K562 (cell line): ENCODE measurements around the gene FRRS1. TPM values are rescaled to one million over a fixed set of nuclear protein-coding genes. Genes with fewer than 3 reads are reported as not detected.

Source experiments
- ATAC-seq: fragments of 200-7000 bp; cut with Tn5 transposase; 3 replicates; pipeline ENCODE4 v1.9.1; 2020; ENCODE audit warnings: moderate library complexity
- BruUV-seq: library from RNA; stranded (reverse); fragments of 400-500 nt; replicated peaks from 2 replicates; lab custom pipeline; 2021; lab: Mats Ljungman, UMichigan
- CTCF ChIA-PET: fragments of 300-600 bp; formaldehyde crosslinking; extraction: SDS; loops from one replicate; lab custom pipeline; 2021; ENCODE audit warnings: low intra/inter-chr PET ratio; lab: Yijun Ruan, JAX
- POLR2A ChIA-PET: fragments of 300-600, 350-650 bp; sonication (Branson Sonifier 250); formaldehyde crosslinking; extraction: SDS; loops from one replicate; lab custom pipeline; 2021; ENCODE audit warnings: antibody characterized with exemption, inconsistent platforms; lab: Yijun Ruan, JAX
- DNase-seq, 4 experiments: peaks; one replicate each; pipeline versions ENCODE4 v3.0.0 to v3.0.0-alpha.2; 2011 to 2018; ENCODE audit warnings: low spot score in 3 of 4, mixed read lengths in 3 of 4; ENCODE audit errors: extremely low read depth in 1 of 4
- FAIRE-seq: peaks from 2 replicates; lab custom pipeline; 2011; peaks lifted over from hg19 to GRCh38; lab: Jason Lieb, UNC
- H2AFZ ChIP-seq: 2 replicates; pipeline ENCODE4 v1.6.0; 2011; ENCODE audit warnings: low read depth, low read length, control low read depth, inconsistent platforms
- H3K27ac ChIP-seq: fragments of 200-600 bp; 3 replicates; pipeline ENCODE4 v1.8.0; 2011; ENCODE audit warnings: low read depth, mild to moderate bottlenecking, control low read depth, inconsistent platforms, low read length, moderate library complexity, mixed read lengths; ENCODE audit errors: extremely low read depth
- H3K27me3 ChIP-seq, 2 experiments: fragments of 300-600 bp in 1 of 2; 2 replicates in 1 of 2; 3 replicates in 1 of 2; pipeline versions ENCODE4 v1.6.0 to v1.8.0; 2011; ENCODE audit warnings: inconsistent platforms in 2 of 2, low read length in 2 of 2, mild to moderate bottlenecking in 1 of 2, mixed read lengths in 1 of 2, moderate library complexity in 1 of 2; ENCODE audit not compliant: control insufficient read depth in 2 of 2, insufficient read depth in 2 of 2
- H3K36me3 ChIP-seq: fragments of 300-600 bp; 3 replicates; pipeline ENCODE4 v1.8.0; 2011; ENCODE audit warnings: mild to moderate bottlenecking, low read length, inconsistent platforms; ENCODE audit not compliant: control insufficient read depth, insufficient read depth
- H3K4me1 ChIP-seq, 2 experiments: fragments of 200-600 bp in 1 of 2; replicated peaks in 1 of 2; 2 replicates in 1 of 2; 3 replicates in 1 of 2; pipeline versions ENCODE4 v1.5.1 to v1.8.0; 2011; ENCODE audit warnings: inconsistent platforms in 2 of 2, low read length in 2 of 2, mild to moderate bottlenecking in 1 of 2, mixed read lengths in 1 of 2, moderate library complexity in 1 of 2; ENCODE audit not compliant: control insufficient read depth in 2 of 2, insufficient read depth in 2 of 2
- H3K4me2 ChIP-seq: 2 replicates; pipeline ENCODE4 v1.6.1; 2011; ENCODE audit warnings: low read length, control low read depth, inconsistent platforms, mixed read lengths; ENCODE audit not compliant: insufficient read depth
- H3K4me3 ChIP-seq: fragments of 200-600 bp; sonication (generic), shearing (Covaris generic); 2 replicates; pipeline ENCODE4 v1.5.1; 2016; ENCODE audit warnings: control low read depth, inconsistent platforms
- H3K79me2 ChIP-seq: fragments of 200-600 bp; 3 replicates; pipeline ENCODE4 v1.8.0; 2011; ENCODE audit warnings: low read length, inconsistent platforms; ENCODE audit not compliant: control insufficient read depth, insufficient read depth
- H3K9ac ChIP-seq, 2 experiments: 2 replicates each; pipeline versions ENCODE4 v1.6.0 to v1.6.1; 2011; ENCODE audit warnings: low read depth in 2 of 2, low read length in 2 of 2, control low read depth in 1 of 2, inconsistent platforms in 1 of 2, mild to moderate bottlenecking in 1 of 2, mixed read lengths in 1 of 2; ENCODE audit not compliant: insufficient read depth in 1 of 2
- H3K9me1 ChIP-seq: one replicate; pipeline ENCODE4 v1.6.0; 2011; ENCODE audit warnings: inconsistent platforms, mild to moderate bottlenecking, low read length, moderate library complexity; ENCODE audit not compliant: control insufficient read depth, insufficient read depth
- H3K9me3 ChIP-seq: replicated peaks from 2 replicates; pipeline ENCODE4 v1.5.1; 2011; ENCODE audit warnings: low read depth, low read length, inconsistent platforms; ENCODE audit not compliant: control insufficient read depth, insufficient read depth
- H4K20me1 ChIP-seq: replicated peaks from 2 replicates; pipeline ENCODE4 v1.6.1; 2011; ENCODE audit warnings: low read length, inconsistent platforms, mixed read lengths; ENCODE audit not compliant: control insufficient read depth, insufficient read depth
- CHD7 ChIP-seq: fragments of 200-600 bp; sonication (generic); IDR thresholded peaks from one replicate; pipeline ENCODE4 v1.6.1; 2012; ENCODE audit warnings: mild to moderate bottlenecking, low read depth, low read length, inconsistent platforms
- E2F5 ChIP-seq: sonication (generic); formaldehyde crosslinking; IDR thresholded peaks from 2 replicates; pipeline ENCODE4 v1.8.0; 2022; ENCODE audit warnings: mild to moderate bottlenecking, missing genetic modification reagents
- PHB2 ChIP-seq: fragments of 450-650 bp; IDR thresholded peaks from 2 replicates; pipeline ENCODE4 v1.6.1; 2017; ENCODE audit warnings: low read depth
- TOE1 ChIP-seq, 2 experiments: fragments of 450-650 bp in 1 of 2; sonication (generic) in 1 of 2; formaldehyde crosslinking in 1 of 2; IDR thresholded peaks; 2 replicates each; pipeline versions ENCODE4 v1.7.1 to v1.8.0; 2016 to 2022; ENCODE audit warnings: borderline replicate concordance in 2 of 2, mild to moderate bottlenecking in 2 of 2, antibody characterized with exemption in 1 of 2, inconsistent platforms in 1 of 2, low read depth in 1 of 2, missing genetic modification reagents in 1 of 2, moderate library complexity in 1 of 2
- ZNF512 ChIP-seq: IDR thresholded peaks from 2 replicates; pipeline ENCODE4 v1.6.1; 2016; ENCODE audit warnings: missing genetic modification characterization, missing compliant biosample characterization
- WGBS: fragments of 100-300 bp; shearing (Covaris generic); methylation state at CpG from one replicate; pipeline ENCODE4 v1.1.6; 2016; ENCODE audit warnings: low coverage, mixed read lengths; ENCODE audit not compliant: insufficient coverage; ENCODE audit errors: missing lambda C conversion rate; 5-methylcytosine and 5-hydroxymethylcytosine counted together
- in situ Hi-C: fragments of 300-500 bp; cut with MboI; formaldehyde crosslinking; loops from 4 replicates; pipeline ENCODE4 v1.15.0; 2018; ENCODE audit warnings: inconsistent platforms, mixed read lengths
- intact Hi-C: fragments of 100-400 bp; cut with micrococcal nuclease; formaldehyde crosslinking; loops from 2 replicates; pipeline ENCODE4 v1.14.2; 2022
- polyA plus RNA-seq, 8 experiments: library from polyadenylated mRNA; depleted of rRNA in 4 of 8; stranded (reverse) in 5 of 8; unstranded in 3 of 8; fragments of >200 nt; fragmentation: Nextera tagmentation in 2 of 8; fragmentation: Illumina TruSeq in 1 of 8; extraction: Ambion mirVana in 2 of 8; extraction: Trizol in 1 of 8; gene quantifications; 2 replicates each; pipeline versions ENCODE4 v1.2.1 to v1.2.3, GENCODE V29; 2011 to 2014; ENCODE audit warnings: inconsistent platforms in 1 of 8, missing spikeins in 1 of 8
- total RNA-seq, 7 experiments: library from RNA; depleted of rRNA in 6 of 7; stranded (reverse); fragments of >200 nt in 6 of 7; fragmentation: Illumina TruSeq in 2 of 7; extraction: Trizol in 2 of 7; gene quantifications; 2 replicates each; pipeline versions ENCODE4 v1.2.1 to v1.2.3, GENCODE V29; 2011 to 2021; ENCODE audit warnings: low replicate concordance in 1 of 7

The FRRS1 gene
- total and polyA plus RNA-seq, 9 of the 15 experiments (the other 6 are each of a cell fraction or from before 2014, with no cell fraction given), result 0.87 to 54.0 (median 23.7) TPM

- Histone ChIP-seq H3K9me3 (no peaks in the 10 kb centered on the region), H3K27ac (no peak overlapping the region), H3K4me3 (no peak overlapping the region), H3K9ac (no peak overlapping the region), H3K4me2 (no peak overlapping the region), H3K9me1 (no peaks in the 10 kb centered on the region), H3K27me3 (no peaks in the 10 kb centered on the region), H3K36me3 (no peaks in the 10 kb centered on the region), H4K20me1 (no peaks in the 10 kb centered on the region), H3K79me2 (no peaks in the 10 kb centered on the region), H2AFZ (no peak overlapping the region), H3K4me1 (no peaks in the 10 kb centered on the region)
- FAIRE-seq (no peak), DNase-seq (no peak), ATAC-seq (no peak)
- no TSS peak for BruUV-seq
- in situ Hi-C loops, result no loop called here
- WGBS, result 41% methylated on average over 5 of the region's 5 CpGs
- intact Hi-C loops, result no loop called here
- ChIA-PET POLR2A (interaction anchor here (0.6 to 1.1 kb wide), 3 partner anchors 10 to 27 kb away, joined by 3 read pairs; no protein-coding TSS in a partner anchor), CTCF (no interaction called here)
- TF ChIP-seq PHB2 (no peak), E2F5 (CRISPR knock-in tag) (no peak), TOE1 (IDR thresholded peaks at IDR 0.05; ENCODE audit: borderline replicate concordance) (no peak), TOE1 (CRISPR knock-in tag; IDR thresholded peaks at IDR 0.05; ENCODE audit: borderline replicate concordance, low read depth) (no peak), CHD7 (no peak), ZNF512 (no peak)
These were observed 93.1 kb downstream of the FRRS1 start for GRCh38 chr1:99673315-99673714.
